GM04504 (cell line): ENCODE measurements around the gene TWSG1.
A peak's percentile ranks its signal among the peaks of the same experiment; 100 is the strongest.
"Not testable (repeated sequence)": the region's sequence is repeated elsewhere in the genome, so short reads cannot be mapped to it uniquely, and the experiment has no call there.

ENCODE experiments used
- DNase-seq: peaks from one replicate; pipeline ENCODE4 v3.0.0-alpha.2; 2012; ENCODE audit warnings: low read depth

Gene TWSG1

GRCh38 chr18:9392726-9393125 is 58.2 kb downstream of the TWSG1 start:
- DNase-seq = no peak

GRCh38 chr18:9394046-9394445 is 59.5 kb downstream of the TWSG1 start:
- DNase-seq = no peak

- DNase-seq = no peak
Observed at GRCh38 chr18:9400197-9400596, 65.6 kb downstream of the TWSG1 start.

GRCh38 chr18:9401176-9401575 is 66.6 kb downstream of the TWSG1 start:
- DNase-seq = no peak

- not testable (repeated sequence) for DNase-seq
Observed at GRCh38 chr18:9402358-9403007, 67.9 kb downstream of the TWSG1 start.

- no peak for DNase-seq
Observed at GRCh38 chr18:9403795-9404564, 69.4 kb downstream of the TWSG1 start.

- DNase-seq = no peak
Observed at GRCh38 chr18:9404565-9405060, 70.0 kb downstream of the TWSG1 start.

- DNase-seq = no peak
Observed at GRCh38 chr18:9405130-9405529, 70.6 kb downstream of the TWSG1 start.

GRCh38 chr18:9405977-9406376 is 71.4 kb downstream of the TWSG1 start:
- no peak for DNase-seq

- no peak for DNase-seq
Observed at GRCh38 chr18:9410515-9410914, 75.9 kb downstream of the TWSG1 start.

- peak; percentile 65 for DNase-seq
Observed at GRCh38 chr18:9413576-9413975, 79.0 kb downstream of the TWSG1 start.

- no peak for DNase-seq
Observed at GRCh38 chr18:9416563-9417072, 82.0 kb downstream of the TWSG1 start.

GRCh38 chr18:9417073-9417851 is 82.7 kb downstream of the TWSG1 start:
- no peak for DNase-seq

- no peak for DNase-seq
Observed at GRCh38 chr18:9418047-9418690, 83.6 kb downstream of the TWSG1 start.

- no peak for DNase-seq
Observed at GRCh38 chr18:9419956-9420631, 85.5 kb downstream of the TWSG1 start.

GRCh38 chr18:9421096-9421900 is 86.7 kb downstream of the TWSG1 start:
- DNase-seq = no peak

GRCh38 chr18:9421901-9422327 is 87.3 kb downstream of the TWSG1 start:
- DNase-seq = no peak

GRCh38 chr18:9422816-9423519 is 88.4 kb downstream of the TWSG1 start:
- no peak for DNase-seq

GRCh38 chr18:9423648-9424047 is 89.1 kb downstream of the TWSG1 start:
- not testable (repeated sequence) for DNase-seq

GRCh38 chr18:9424235-9424634 is 89.7 kb downstream of the TWSG1 start:
- not testable (repeated sequence) for DNase-seq
